HEK293 (cell line): Measurements from ENCODE around the gene PSD4.

Experiments used
- HOXA7 ChIP-seq: sonication (generic); formaldehyde crosslinking; IDR thresholded peaks from 2 replicates; pipeline ENCODE4 v1.8.1; 2022; ENCODE audit warnings: missing genetic modification reagents, borderline replicate concordance
- KLF7 ChIP-seq: fragments of 450-650 bp; formaldehyde crosslinking; IDR thresholded peaks from 2 replicates; pipeline ENCODE4 v1.5.1; 2016; ENCODE audit warnings: missing biosample characterization, missing genetic modification characterization, borderline replicate concordance
- ZBTB21 ChIP-seq: fragments of 450-650 bp; formaldehyde crosslinking; IDR thresholded peaks from 2 replicates; pipeline ENCODE4 v1.5.1; 2017; ENCODE audit warnings: missing biosample characterization, missing genetic modification characterization
- ZFP37 ChIP-seq: fragments of 450-650 bp; formaldehyde crosslinking; IDR thresholded peaks from 2 replicates; pipeline ENCODE4 v1.5.1; 2016; ENCODE audit warnings: missing biosample characterization, missing genetic modification characterization
- ZNF16 ChIP-seq: fragments of 450-650 bp; formaldehyde crosslinking; IDR thresholded peaks from 2 replicates; pipeline ENCODE4 v1.5.1; 2016; ENCODE audit warnings: low read depth, missing biosample characterization, missing genetic modification characterization
- ZNF184 ChIP-seq: fragments of 450-650 bp; IDR thresholded peaks from 2 replicates; pipeline ENCODE4 v1.5.1; 2018; ENCODE audit warnings: missing biosample characterization, mild to moderate bottlenecking, missing genetic modification characterization
- ZNF350 ChIP-seq: fragments of 450-650 bp; formaldehyde crosslinking; IDR thresholded peaks from 2 replicates; pipeline ENCODE4 v1.5.0; 2017; ENCODE audit warnings: missing biosample characterization, mild to moderate bottlenecking, missing genetic modification characterization
- ZNF366 ChIP-seq: fragments of 450-650 bp; formaldehyde crosslinking; conservative IDR thresholded peaks from 2 replicates; pipeline ENCODE4 v1.5.1; 2016; ENCODE audit warnings: missing biosample characterization, missing genetic modification characterization
- ZNF571 ChIP-seq: fragments of 450-650 bp; formaldehyde crosslinking; IDR thresholded peaks from 2 replicates; pipeline ENCODE4 v1.5.0; 2017; ENCODE audit warnings: missing biosample characterization, missing genetic modification characterization
- TF ChIP-seq, protein P1 (sequence below): fragments of 450-650 bp; formaldehyde crosslinking; IDR thresholded peaks from 2 replicates; pipeline ENCODE4 v1.5.1; 2016; ENCODE audit warnings: missing biosample characterization, missing genetic modification characterization
- TF ChIP-seq, protein P2 (sequence below): sonication (generic); formaldehyde crosslinking; IDR thresholded peaks from 2 replicates; pipeline ENCODE4 v1.8.1; 2022; ENCODE audit warnings: mild to moderate bottlenecking, moderate library complexity, missing genetic modification reagents
- TF ChIP-seq, protein P3 (sequence below): fragments of 450-650 bp; formaldehyde crosslinking; IDR thresholded peaks from 2 replicates; pipeline ENCODE4 v1.5.1; 2016; ENCODE audit warnings: missing biosample characterization, missing genetic modification characterization
- TF ChIP-seq, protein P4 (sequence below): IDR thresholded peaks from 2 replicates; pipeline ENCODE4 v1.6.1; 2011; ENCODE audit warnings: mild to moderate bottlenecking, low read depth, low read length, borderline replicate concordance
- TF ChIP-seq, protein P5 (sequence below): fragments of 450-650 bp; formaldehyde crosslinking; IDR thresholded peaks from 2 replicates; pipeline ENCODE4 v1.5.1; 2016; ENCODE audit warnings: missing biosample characterization, missing genetic modification characterization

DNA sequence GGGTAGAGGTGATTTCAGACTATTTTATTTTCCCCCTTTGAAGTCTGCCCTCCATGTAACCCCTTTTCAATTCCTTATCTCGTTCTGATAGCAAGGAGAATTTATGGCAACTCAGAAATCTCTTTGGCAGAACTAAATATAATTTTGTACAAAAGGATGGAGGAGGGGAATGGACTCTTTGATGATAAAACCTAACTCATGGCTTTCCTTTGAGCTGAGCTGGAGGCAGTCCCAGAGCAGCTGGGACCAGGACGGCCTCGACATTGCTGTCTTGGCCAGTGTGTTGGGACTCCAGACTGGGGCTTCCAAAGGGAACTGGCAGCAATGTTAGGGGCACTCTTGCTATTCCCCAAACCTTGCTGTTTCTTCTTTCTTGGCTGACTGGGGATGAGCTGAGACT is 57.3 kb downstream of the PSD4 start:
- TF ChIP-seq, protein P1, sequence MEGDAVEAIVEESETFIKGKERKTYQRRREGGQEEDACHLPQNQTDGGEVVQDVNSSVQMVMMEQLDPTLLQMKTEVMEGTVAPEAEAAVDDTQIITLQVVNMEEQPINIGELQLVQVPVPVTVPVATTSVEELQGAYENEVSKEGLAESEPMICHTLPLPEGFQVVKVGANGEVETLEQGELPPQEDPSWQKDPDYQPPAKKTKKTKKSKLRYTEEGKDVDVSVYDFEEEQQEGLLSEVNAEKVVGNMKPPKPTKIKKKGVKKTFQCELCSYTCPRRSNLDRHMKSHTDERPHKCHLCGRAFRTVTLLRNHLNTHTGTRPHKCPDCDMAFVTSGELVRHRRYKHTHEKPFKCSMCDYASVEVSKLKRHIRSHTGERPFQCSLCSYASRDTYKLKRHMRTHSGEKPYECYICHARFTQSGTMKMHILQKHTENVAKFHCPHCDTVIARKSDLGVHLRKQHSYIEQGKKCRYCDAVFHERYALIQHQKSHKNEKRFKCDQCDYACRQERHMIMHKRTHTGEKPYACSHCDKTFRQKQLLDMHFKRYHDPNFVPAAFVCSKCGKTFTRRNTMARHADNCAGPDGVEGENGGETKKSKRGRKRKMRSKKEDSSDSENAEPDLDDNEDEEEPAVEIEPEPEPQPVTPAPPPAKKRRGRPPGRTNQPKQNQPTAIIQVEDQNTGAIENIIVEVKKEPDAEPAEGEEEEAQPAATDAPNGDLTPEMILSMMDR (tag by site-specific recombination): no peak
- TF ChIP-seq ZFP37 (tag by site-specific recombination) (no peak), ZNF571 (tag by site-specific recombination) (no peak), ZNF184 (tag by site-specific recombination) (no peak), KLF7 (no peak), HOXA7 (CRISPR knock-in tag) (no peak), ZNF366 (tag by site-specific recombination) (no peak), ZBTB21 (tag by site-specific recombination) (no peak), ZNF350 (tag by site-specific recombination) (no peak), ZNF16 (tag by site-specific recombination) (no peak)
- TF ChIP-seq, protein P2, sequence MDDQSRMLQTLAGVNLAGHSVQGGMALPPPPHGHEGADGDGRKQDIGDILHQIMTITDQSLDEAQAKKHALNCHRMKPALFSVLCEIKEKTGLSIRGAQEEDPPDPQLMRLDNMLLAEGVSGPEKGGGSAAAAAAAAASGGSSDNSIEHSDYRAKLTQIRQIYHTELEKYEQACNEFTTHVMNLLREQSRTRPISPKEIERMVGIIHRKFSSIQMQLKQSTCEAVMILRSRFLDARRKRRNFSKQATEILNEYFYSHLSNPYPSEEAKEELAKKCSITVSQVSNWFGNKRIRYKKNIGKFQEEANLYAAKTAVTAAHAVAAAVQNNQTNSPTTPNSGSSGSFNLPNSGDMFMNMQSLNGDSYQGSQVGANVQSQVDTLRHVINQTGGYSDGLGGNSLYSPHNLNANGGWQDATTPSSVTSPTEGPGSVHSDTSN (CRISPR knock-in tag): no peak
- TF ChIP-seq, protein P3, sequence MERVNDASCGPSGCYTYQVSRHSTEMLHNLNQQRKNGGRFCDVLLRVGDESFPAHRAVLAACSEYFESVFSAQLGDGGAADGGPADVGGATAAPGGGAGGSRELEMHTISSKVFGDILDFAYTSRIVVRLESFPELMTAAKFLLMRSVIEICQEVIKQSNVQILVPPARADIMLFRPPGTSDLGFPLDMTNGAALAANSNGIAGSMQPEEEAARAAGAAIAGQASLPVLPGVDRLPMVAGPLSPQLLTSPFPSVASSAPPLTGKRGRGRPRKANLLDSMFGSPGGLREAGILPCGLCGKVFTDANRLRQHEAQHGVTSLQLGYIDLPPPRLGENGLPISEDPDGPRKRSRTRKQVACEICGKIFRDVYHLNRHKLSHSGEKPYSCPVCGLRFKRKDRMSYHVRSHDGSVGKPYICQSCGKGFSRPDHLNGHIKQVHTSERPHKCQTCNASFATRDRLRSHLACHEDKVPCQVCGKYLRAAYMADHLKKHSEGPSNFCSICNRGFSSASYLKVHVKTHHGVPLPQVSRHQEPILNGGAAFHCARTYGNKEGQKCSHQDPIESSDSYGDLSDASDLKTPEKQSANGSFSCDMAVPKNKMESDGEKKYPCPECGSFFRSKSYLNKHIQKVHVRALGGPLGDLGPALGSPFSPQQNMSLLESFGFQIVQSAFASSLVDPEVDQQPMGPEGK (tag by site-specific recombination): no peak
- TF ChIP-seq, protein P4, sequence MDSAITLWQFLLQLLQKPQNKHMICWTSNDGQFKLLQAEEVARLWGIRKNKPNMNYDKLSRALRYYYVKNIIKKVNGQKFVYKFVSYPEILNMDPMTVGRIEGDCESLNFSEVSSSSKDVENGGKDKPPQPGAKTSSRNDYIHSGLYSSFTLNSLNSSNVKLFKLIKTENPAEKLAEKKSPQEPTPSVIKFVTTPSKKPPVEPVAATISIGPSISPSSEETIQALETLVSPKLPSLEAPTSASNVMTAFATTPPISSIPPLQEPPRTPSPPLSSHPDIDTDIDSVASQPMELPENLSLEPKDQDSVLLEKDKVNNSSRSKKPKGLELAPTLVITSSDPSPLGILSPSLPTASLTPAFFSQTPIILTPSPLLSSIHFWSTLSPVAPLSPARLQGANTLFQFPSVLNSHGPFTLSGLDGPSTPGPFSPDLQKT: no peak
- TF ChIP-seq, protein P5, sequence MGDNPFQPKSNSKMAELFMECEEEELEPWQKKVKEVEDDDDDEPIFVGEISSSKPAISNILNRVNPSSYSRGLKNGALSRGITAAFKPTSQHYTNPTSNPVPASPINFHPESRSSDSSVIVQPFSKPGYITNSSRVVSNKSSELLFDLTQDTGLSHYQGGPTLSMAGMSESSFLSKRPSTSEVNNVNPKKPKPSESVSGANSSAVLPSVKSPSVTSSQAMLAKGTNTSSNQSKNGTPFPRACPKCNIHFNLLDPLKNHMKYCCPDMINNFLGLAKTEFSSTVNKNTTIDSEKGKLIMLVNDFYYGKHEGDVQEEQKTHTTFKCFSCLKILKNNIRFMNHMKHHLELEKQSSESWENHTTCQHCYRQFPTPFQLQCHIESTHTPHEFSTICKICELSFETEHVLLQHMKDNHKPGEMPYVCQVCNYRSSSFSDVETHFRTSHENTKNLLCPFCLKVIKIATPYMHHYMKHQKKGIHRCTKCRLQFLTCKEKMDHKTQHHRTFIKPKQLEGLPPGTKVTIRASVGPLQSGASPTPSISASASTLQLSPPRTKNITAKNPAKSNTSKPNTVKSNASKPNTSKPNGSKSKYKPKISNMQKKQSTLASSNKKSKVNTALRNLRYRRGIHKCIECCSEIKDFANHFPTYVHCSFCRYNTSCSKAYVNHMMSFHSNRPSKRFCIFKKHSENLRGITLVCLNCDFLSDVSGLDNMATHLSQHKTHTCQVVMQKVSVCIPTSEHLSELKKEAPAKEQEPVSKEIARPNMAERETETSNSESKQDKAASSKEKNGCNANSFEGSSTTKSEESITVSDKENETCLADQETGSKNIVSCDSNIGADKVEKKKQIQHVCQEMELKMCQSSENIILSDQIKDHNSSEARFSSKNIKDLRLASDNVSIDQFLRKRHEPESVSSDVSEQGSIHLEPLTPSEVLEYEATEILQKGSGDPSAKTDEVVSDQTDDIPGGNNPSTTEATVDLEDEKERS (tag by site-specific recombination): no peak
